Measurements from ENCODE around the gene ZNF687. TPM values are rescaled to one million over a fixed set of nuclear protein-coding genes. Genes with fewer than 3 reads are reported as not detected.
A peak's percentile ranks its signal among the peaks of the same experiment; 100 is the strongest.
"Not testable (repeated sequence)": the region's sequence is repeated elsewhere in the genome, so short reads cannot be mapped to it uniquely, and the experiment has no call there.

ZNF687 gene
- total RNA-seq, 1 experiment from 2014 or later, result 22.6 TPM

DNA sequence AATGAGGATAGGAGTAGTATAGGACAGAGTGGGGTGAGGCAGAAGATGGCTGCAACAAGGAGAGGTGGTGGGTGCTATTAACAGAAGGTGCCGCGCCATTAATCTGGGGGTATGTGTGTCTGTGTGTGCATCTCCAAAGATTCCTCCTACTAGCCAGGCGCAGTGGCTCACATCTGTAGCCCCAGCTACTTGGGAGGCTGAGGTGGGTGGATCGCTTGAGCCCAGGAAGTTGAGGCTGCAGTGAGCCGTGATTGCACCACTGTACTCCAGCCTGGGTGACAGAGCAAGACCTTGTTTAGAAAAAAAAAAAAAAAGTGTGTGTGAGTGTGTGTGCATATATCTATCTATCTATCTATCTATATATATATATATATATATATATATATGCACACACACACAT lies 6.8 kb upstream of the ZNF687 start:
- not testable (repeated sequence) for DNase-seq (ENCODE audit: extremely low read depth, low read depth)

DNA sequence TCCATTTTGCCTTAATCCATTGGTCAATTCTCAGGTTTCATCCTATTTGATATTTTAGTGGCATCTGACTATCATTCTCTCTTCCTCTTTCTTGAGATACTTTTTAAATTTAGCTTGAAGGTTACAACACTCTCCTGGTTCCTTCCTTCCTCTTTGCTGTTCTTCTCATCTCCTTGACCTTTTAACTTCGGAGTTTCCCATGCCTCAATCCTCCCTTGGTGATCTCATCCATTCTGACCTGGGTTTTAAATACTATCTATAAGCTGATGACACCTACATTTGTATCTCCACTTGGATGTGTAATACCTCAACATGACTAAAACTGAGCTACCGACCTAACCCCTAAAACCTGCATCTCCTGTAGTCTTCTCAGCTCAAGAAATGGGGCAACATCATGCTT lies 4.8 kb upstream of the ZNF687 start:
- DNase-seq (ENCODE audit: extremely low read depth, low read depth), result no peak

DNA sequence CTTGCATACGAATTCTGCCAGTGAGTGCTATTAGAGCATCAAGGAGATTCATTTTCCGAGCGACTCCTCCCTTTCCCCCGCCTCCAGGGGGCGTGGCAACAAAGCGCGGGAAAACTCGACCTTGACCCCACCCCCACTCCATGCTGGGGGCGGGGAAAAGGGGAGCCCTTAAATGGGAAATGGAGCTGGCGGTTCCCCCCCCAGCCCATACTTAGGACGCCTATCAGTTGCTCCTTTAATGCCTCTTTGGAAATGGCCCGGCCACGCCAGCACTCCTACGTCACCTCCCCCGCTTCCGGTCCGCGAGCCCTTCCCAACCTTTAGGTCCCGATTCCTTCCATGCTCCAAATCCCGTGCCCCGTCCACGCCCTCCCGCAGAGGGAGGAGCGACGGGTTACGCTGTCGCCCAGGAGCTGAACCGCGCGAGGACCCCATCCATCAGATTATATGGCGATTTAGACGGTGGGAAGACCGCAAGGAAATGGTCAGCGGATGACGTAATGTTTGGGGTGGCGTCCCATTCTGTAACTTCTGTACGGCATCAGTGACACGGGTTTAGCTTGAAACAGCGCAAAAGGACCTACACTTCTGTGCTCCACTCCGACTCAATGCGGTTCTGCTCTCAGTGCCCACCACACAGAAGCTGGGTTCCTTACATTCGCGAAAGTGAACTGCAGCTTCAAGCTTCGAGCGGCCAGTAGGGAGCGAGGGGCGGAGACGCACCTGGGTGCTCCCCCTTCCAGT lies 702 bp upstream of the ZNF687 start:
- DNase-seq (ENCODE audit: extremely low read depth, low read depth), result peak; percentile 100

DNA sequence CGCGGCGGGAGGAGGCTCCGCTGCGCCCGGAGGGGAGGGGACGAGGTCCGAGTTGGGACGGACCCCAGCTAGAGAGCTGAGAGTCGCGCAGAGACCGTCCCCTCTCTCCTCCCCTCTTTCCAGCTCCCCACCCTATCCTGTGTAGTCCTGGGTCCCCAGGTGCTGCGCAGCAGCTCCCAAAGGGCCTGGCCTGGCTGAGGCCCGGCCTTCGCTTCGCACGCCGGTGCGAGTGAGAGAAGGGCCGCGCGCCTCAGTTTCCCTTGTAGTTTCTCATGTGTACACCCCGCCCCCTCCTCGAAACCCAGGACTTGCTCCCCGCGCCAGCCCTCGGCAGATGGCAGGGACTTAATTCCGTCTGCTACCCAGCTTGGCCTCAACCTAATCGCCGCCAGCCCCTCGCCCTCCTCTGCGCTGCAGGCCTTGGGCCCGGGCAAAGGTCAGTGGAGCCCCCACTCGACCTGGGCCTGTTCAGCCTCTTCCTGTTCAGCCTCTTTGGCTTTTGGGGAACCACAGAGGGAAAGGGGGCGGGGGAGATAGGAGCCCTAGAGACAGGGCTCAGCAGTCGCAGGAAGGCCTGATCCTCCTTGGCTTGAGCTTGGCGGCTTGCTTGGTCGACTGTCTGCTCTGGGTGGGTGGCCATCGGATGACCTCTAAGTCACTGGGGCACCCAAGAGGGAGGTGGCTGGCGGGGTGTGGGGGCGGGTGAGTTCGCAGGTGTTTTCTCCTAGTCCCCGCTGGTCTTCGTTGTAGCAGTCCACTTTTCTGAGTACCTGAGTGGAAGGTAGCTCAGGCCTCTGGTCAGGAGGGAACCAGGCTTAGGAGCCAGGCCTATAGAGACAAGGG lies 1.0 kb downstream of the ZNF687 start:
- no peak for DNase-seq (ENCODE audit: extremely low read depth, low read depth)

DNA sequence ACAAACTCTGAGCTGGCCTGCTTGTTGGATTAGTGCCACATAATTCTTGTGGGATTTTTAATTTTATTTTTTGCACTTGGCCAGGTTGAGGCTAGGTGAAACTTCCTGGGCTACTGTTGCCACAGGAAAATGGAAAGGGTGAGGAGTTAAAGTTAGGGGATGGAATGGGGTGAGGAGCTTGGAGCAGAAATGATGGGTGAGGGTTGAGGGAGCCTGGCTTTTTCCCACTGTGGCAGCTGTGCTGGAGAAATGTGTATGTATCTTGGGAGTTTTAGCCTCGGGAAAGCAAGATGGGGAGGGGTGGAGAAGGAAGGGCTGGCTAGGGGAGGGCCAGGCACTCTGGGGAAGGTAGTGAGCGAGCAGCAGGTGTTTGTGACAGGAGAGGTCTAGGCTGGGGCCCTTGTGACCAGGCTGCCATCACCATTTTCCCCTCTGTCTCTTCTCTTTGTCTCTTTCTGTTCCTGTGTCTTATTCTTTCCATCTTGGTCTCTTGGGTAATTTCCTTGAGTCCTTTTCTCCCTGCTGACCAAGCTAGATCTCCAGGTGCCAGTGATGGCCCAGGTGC lies 2.0 kb downstream of the ZNF687 start:
- DNase-seq (ENCODE audit: extremely low read depth, low read depth), result no peak

DNA sequence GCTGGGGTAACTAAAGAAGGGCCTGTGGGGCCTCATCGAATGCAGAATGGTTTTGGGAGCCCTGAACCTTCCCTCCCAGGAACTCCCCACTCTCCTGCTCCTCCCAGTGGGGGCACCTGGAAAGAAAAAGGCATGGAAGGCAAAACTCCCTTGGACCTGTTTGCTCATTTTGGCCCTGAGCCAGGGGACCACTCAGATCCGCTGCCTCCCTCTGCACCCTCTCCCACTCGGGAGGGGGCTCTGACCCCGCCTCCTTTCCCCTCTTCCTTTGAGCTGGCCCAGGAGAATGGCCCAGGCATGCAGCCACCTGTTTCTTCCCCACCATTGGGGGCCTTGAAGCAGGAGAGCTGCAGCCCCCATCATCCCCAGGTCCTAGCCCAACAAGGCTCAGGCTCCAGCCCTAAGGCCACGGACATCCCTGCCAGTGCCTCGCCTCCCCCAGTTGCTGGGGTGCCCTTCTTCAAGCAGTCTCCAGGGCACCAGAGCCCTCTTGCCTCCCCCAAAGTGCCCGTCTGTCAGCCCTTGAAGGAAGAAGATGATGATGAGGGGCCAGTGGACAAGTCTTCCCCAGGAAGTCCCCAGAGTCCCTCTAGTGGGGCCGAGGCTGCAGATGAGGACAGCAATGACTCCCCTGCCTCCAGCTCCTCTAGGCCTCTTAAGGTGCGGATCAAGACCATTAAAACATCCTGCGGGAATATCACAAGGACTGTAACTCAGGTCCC lies 4.7 kb downstream of the ZNF687 start:
- no peak for DNase-seq (ENCODE audit: extremely low read depth, low read depth)

DNA sequence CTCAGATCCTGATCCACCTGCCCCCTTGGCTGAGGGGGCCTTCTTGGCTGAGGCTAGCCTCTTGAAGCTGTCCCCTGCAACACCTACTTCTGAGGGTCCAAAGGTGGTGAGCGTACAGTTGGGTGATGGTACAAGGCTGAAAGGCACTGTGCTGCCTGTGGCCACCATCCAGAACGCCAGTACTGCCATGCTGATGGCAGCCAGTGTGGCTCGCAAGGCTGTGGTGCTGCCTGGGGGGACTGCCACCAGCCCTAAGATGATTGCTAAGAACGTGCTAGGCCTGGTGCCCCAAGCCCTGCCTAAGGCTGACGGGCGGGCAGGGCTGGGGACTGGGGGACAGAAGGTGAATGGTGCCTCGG lies 5.2 kb downstream of the ZNF687 start:
- no peak for DNase-seq (ENCODE audit: extremely low read depth, low read depth)

DNA sequence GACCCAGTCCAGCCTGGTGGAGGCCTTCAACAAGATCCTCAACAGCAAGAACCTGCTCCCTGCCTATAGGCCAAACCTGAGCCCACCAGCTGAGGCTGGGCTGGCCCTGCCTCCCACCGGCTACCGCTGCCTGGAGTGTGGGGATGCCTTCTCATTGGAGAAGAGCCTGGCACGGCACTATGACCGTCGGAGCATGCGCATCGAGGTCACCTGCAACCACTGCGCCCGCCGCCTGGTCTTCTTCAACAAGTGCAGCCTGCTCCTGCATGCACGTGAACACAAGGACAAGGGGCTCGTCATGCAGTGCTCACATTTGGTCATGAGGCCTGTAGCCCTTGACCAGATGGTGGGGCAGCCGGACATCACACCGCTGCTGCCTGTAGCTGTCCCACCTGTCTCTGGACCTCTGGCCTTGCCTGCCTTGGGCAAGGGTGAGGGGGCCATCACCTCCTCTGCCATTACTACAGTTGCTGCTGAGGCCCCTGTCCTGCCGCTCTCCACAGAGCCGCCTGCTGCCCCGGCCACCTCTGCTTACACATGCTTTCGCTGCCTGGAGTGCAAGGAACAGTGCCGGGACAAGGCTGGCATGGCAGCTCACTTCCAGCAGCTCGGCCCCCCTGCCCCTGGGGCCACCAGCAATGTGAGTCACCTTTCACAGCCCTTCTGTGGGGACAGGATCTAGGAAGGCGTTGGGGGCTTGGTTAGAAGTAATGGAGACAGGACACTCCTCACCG lies 5.8 kb downstream of the ZNF687 start:
- DNase-seq (ENCODE audit: extremely low read depth, low read depth), result no peak

DNA sequence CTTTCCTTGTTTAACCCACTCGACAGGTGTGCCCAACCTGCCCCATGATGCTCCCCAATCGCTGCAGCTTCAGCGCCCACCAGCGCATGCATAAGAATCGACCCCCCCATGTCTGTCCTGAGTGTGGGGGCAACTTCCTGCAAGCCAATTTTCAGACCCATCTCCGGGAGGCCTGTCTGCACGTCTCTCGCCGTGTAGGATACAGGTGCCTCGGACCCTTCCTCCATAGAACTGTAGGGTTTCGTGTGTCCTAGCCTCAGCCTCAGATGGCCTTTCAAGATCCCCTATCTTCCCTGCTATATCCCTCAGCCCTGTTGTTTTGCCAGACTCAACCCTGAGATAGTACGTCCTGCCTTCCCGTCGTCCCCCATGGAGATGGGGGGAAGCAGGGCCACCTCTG lies 6.4 kb downstream of the ZNF687 start:
- no peak for DNase-seq (ENCODE audit: extremely low read depth, low read depth)

DNA sequence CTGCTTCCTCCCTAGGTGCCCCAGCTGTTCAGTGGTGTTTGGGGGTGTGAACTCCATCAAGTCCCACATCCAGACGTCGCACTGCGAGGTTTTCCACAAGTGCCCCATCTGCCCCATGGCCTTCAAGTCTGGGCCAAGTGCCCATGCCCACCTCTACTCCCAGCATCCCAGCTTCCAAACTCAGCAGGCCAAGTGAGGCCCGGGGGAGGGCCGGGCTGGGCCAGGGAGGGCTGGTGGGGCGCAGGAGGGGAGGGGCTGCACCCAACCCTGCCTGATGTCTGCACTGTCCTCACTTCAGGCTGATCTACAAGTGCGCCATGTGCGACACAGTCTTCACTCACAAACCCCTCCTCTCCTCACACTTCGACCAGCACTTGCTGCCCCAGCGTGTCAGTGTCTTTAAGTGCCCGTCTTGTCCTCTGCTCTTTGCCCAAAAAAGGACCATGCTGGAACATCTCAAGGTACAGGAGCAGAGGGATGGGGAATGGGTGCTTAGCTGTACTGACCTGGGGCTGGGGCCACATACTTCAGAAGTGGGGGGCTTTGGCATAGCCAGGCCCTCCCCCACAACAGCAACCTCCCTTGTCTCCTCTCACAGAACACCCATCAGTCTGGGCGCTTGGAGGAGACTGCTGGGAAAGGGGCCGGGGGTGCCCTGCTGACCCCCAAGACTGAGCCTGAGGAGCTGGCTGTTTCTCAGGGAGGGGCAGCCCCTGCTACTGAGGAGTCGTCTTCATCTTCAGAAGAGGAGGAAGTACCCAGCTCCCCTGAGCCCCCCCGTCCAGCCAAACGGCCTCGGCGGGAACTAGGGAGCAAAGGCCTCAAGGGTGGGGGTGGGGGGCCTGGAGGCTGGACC lies 7.2 kb downstream of the ZNF687 start:
- no peak for DNase-seq (ENCODE audit: extremely low read depth, low read depth)

DNA sequence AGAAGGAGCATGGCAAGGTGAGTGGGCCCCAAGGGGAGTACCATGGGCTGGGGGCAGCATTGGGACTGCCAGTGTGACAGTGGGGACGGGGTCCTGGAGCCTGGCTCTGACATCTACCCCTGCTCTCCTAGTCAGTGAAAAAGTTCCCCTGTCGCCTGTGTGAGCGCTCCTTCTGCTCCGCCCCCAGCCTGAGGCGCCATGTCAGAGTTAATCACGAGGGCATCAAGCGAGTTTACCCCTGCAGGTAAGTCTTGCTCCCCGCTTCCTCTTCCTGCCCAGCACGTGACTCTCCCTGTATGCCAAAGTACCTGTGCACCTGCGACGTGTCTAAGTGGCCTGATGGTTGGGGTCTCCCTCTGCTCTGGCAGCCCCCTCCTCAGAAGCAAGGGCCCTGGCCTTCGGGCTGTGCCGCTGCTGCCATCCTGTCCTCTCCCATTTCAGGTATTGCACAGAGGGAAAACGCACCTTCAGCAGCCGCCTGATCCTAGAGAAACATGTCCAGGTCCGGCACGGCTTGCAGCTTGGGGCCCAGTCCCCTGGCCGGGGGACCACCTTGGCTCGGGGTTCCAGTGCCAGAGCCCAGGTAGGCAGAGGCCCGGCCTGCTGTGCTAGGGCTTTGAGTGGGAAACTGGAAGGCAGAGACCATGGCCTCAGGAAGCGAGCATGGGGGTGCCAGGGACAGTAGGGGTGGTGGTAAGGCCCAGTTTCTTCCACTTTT lies 8.1 kb downstream of the ZNF687 start:
- no peak for DNase-seq (ENCODE audit: extremely low read depth, low read depth)

DNA sequence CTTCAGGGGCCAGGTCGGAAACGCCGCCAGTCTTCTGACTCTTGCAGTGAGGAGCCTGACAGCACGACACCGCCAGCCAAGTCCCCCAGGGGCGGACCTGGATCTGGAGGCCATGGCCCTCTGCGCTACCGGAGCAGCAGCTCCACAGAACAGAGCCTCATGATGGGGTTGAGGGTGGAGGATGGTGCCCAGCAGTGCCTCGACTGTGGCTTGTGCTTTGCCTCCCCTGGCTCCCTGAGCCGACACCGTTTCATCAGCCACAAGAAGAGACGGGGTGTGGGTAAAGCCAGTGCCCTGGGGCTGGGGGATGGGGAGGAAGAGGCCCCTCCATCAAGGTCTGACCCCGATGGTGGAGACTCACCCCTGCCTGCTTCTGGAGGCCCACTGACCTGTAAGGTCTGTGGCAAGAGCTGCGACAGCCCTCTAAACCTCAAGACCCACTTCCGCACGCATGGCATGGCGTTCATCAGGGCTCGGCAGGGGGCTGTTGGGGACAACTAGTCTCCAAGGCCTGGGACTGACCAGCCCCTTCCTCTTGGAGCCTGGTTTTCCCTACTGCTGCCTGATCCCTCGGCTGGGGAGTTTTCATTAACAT lies 8.7 kb downstream of the ZNF687 start:
- DNase-seq (ENCODE audit: extremely low read depth, low read depth), result no peak

DNA sequence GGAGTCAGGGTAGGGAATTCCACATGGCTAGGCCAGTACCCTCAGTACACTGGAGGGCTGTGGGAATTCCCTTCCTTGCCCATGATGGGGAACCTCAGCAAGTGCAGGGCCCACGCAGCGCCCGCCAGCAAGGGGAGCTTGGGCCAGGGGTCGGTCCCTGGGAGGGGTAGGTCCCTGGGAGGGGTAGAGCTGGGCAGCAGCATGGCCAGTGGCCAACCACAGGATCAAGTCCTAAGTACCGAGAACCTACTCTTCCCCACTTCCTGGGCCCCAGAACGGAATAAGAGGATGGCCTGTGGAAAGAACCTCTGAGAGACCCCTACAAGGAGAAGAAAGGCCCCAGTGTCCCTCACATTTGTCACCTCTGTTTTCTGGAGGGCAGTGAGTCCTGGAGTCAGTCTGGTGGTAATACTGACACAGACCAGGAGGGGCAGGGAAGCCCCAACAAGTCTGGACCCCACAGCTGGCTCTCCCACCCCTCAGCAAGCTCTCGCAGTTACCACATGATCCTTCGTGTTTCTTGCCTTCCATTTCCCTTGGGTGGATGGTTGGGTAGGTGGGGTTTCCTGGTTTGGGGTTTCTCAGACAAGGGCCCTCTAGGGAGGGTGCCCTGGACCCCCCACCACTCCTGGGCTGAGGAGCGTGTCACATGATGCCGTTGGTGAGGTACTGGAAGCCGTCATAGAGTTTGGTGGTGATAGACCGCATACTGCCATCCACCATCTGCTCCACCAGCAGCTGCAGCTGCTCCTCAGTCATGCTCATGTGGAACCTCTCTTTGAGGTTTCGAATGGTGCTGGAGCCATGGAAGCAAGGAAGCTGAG lies 10.3 kb downstream of the ZNF687 start:
- DNase-seq (ENCODE audit: extremely low read depth, low read depth), result no peak

DNA sequence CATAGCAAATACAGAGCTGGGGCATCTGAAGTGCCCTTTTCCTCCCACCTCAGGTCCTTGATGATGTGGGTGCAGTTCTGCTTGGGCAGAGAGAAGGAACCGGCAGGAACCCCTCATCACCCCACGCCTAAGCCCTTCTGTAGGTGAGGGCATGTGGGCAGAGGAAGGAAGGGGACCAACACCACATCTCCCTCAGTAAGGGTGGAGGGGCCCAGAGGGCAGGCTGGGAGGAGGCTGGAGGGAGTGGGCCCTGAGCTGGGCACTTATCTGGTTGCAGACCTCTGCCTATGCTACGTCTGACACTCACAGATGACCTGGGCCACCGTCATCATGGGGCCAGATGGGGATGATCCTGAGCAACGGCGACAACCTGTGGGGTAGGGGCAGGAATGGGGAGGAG lies 11.0 kb downstream of the ZNF687 start:
- DNase-seq (ENCODE audit: extremely low read depth, low read depth), result no peak

DNA sequence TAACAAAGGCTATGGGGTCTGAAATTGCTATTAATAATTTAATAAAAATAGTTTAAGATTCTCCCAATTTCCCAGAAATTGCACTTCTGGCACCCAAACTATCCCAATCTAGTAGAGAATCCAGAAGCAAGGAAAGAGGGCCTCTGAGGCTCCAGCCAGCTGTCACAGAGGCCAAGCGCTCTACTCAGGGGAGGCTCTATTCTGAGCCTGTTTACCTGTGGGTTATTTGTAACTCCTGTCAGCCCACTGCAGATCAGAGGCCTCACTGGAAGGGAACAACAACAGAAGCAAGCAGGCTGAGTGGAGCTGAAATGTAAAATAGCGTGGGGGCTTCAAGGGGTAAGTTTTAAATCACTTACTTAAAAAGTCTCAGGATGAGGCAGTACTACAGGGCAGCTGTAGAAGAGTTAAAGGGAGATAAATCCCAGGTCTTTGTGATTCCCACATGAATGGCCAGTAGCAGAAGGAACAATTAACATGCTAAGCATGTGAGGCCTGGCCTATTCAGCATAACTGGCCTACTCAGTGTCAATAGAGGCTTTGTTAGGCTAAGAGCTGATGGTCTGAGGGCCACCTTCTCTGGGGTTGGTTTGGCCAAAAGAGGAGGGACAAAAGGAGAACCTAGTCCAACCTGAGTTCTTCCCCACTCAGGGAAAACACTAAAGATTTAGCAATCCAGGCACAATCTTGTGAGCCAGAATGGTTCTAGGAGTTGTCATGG lies 12.8 kb downstream of the ZNF687 start:
- no peak for DNase-seq (ENCODE audit: extremely low read depth, low read depth)

DNA sequence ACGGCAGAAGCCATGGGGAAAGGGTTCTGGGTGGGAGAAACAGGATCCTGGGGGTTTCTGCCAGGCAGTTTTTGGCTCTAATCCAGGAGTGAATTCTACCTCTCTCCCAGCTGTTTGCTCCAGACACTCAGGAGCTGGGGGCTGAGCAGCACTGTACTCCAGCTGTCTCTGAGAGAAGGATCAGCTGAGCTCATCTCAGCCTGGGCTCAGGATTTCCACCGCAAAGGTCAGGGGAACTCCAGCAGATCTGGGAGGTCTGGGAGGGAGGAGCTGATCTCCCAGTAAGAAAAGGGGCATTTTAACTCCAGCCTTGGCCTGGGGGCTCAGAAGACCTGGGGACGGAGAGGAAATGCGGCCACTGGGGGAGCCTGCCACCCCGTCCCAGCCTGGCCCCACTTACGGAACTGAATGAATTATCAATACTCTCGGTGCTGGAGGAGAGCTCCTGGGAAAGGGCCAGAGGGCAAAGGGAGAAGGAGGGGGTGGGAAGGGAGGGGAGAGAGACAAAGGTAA lies 27.8 kb downstream of the ZNF687 start:
- no peak for DNase-seq (ENCODE audit: extremely low read depth, low read depth)

DNA sequence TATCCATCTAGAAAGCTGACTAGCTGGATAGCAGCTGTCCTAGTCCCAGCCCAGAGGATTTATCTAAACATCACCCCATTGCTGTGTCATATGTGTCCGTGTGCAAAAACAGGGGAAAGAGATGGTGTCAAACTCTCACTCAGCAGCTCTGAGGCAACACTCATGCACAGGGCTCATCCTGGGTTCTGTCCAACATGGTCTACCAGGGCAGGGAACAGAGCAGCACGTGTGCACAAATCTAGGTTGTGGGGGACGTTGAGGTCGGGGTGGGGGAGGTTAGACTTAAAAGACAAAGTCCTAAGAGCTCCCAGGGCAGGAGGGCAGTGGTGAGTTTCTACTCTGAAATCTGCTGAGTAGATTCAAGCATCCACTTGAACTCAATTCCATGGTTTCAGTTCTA lies 28.9 kb downstream of the ZNF687 start:
- no peak for DNase-seq (ENCODE audit: extremely low read depth, low read depth)

All from NCI-H460 (cell line).